ENCODE results near the gene FGF13. TPM values are rescaled to one million over a fixed set of nuclear protein-coding genes. Genes with fewer than 3 reads are reported as not detected.

FGF13 gene
- total RNA-seq, 1 donor from 2014 or later, result 23.8 TPM

- Histone ChIP-seq H3K9ac (no peak overlapping the region), H4K20me1 (ENCODE audit: low read depth) (no peaks in the 10 kb centered on the region), H3F3A (ENCODE audit: low read depth) (no peaks in the 10 kb centered on the region), H3K4me3 (no peak overlapping the region), H3K27ac (no peak overlapping the region), H3K4me2 (no peak overlapping the region), H3K27me3 (no peaks in the 10 kb centered on the region), H3K36me3 (no peaks in the 10 kb centered on the region), H3K9me3 (ENCODE audit: low read depth) (no peaks in the 10 kb centered on the region), H3K79me2 (ENCODE audit: low read depth) (no peaks in the 10 kb centered on the region), H2AFZ (replicated peaks) (no peak overlapping the region), H3K4me1 (no peaks in the 10 kb centered on the region)
- Mint-ChIP-seq H3K4me1 (peaks cover 14% of the 10 kb centered on the region), H3K36me3 (no peaks in the 10 kb centered on the region), H3K9me3 (no peaks in the 10 kb centered on the region), H3K27ac (no peak overlapping the region), H3K4me3 (no peak overlapping the region), H3K27me3 (ENCODE audit: insufficient read depth, low read depth) (no peaks in the 10 kb centered on the region)
- DNase-seq (ENCODE audit: low spot score), result no peak
- TF ChIP-seq CTCF (IDR thresholded peaks at IDR 0.05), result no peak
- no peak for TF ChIP-seq EZH2phosphoT487 (IDR thresholded peaks at IDR 0.05)
- no peak for TF ChIP-seq EZH2 (IDR thresholded peaks at IDR 0.05)
These were observed 7.4 kb upstream of the FGF13 start for GRCh38 chrX:138718941-138719340.

GRCh38 chrX:138710866-138711341, 613 bp downstream of the FGF13 start:
- Histone ChIP-seq H3K27ac (no peak overlapping the region), H3K79me2 (ENCODE audit: low read depth) (peaks cover 6% of the 10 kb centered on the region), H2AFZ (replicated peaks) (peak overlapping the region; percentile 79), H4K20me1 (ENCODE audit: low read depth) (no peaks in the 10 kb centered on the region), H3K4me3 (peak overlapping the region; percentile 66), H3F3A (ENCODE audit: low read depth) (peaks cover 22% of the 10 kb centered on the region), H3K9me3 (ENCODE audit: low read depth) (no peaks in the 10 kb centered on the region), H3K9ac (no peak overlapping the region), H3K4me2 (peak overlapping the region; percentile 83), H3K27me3 (peaks cover 5% of the 10 kb centered on the region), H3K36me3 (no peaks in the 10 kb centered on the region), H3K4me1 (peaks cover 6% of the 10 kb centered on the region)
- TF ChIP-seq CTCF (IDR thresholded peaks at IDR 0.05) (no peak), EZH2 (IDR thresholded peaks at IDR 0.05) (no peak), EZH2phosphoT487 (IDR thresholded peaks at IDR 0.05) (no peak)
- DNase-seq (ENCODE audit: low spot score), result peak; percentile 57
- Mint-ChIP-seq H3K9me3 (no peaks in the 10 kb centered on the region), H3K4me3 (peak overlapping the region; percentile 89), H3K36me3 (peaks cover 7% of the 10 kb centered on the region), H3K27me3 (ENCODE audit: insufficient read depth, low read depth) (no peaks in the 10 kb centered on the region), H3K27ac (no peak overlapping the region), H3K4me1 (peaks cover 20% of the 10 kb centered on the region)

- peak overlapping the region; percentile 3 for H3K27ac Mint-ChIP-seq
- no peaks in the 10 kb centered on the region for H3K9me3 Mint-ChIP-seq
- peaks cover 22% of the 10 kb centered on the region for H3F3A ChIP-seq (ENCODE audit: low read depth)
- no peaks in the 10 kb centered on the region for H3K36me3 ChIP-seq
- TF ChIP-seq CTCF (IDR thresholded peaks at IDR 0.05) (no peak), EZH2phosphoT487 (IDR thresholded peaks at IDR 0.05) (no peak), EZH2 (IDR thresholded peaks at IDR 0.05) (no peak)
- peaks cover 20% of the 10 kb centered on the region for H3K4me1 Mint-ChIP-seq
- H3K27ac ChIP-seq, result no peak overlapping the region
- H4K20me1 ChIP-seq (ENCODE audit: low read depth), result no peaks in the 10 kb centered on the region
- H3K4me1 ChIP-seq, result peaks cover 6% of the 10 kb centered on the region
- peak overlapping the region; percentile 89 for H3K4me3 Mint-ChIP-seq
- H2AFZ ChIP-seq (replicated peaks), result peak overlapping the region; percentile 79
- no peak overlapping the region for H3K9ac ChIP-seq
- H3K4me2 ChIP-seq, result peak overlapping the region; percentile 83
- no peaks in the 10 kb centered on the region for H3K27me3 Mint-ChIP-seq (ENCODE audit: insufficient read depth, low read depth)
- H3K9me3 ChIP-seq (ENCODE audit: low read depth), result no peaks in the 10 kb centered on the region
- peaks cover 6% of the 10 kb centered on the region for H3K79me2 ChIP-seq (ENCODE audit: low read depth)
- H3K36me3 Mint-ChIP-seq, result peaks cover 7% of the 10 kb centered on the region
- peak overlapping the region; percentile 66 for H3K4me3 ChIP-seq
- DNase-seq (ENCODE audit: low spot score), result peak; percentile 36
- peaks cover 5% of the 10 kb centered on the region for H3K27me3 ChIP-seq
These were observed 1.4 kb downstream of the FGF13 start for GRCh38 chrX:138709886-138710791.
